Measurements from ENCODE around the gene ZNF385B. TPM values are rescaled to one million over a fixed set of nuclear protein-coding genes. Genes with fewer than 3 reads are reported as not detected.

The ZNF385B gene
- total and polyA plus RNA-seq, 10 of the 15 experiments (the other 5 are each of a cell fraction or from before 2014, with no cell fraction given): not detected

- no peaks in the 10 kb centered on the region for H3K9me3 ChIP-seq (replicated peaks; ENCODE audit: control insufficient read depth, insufficient read depth, low read length)
- RAD21 ChIA-PET (ENCODE audit: unreplicated experiment): no interaction called here
Observed at GRCh38 chr2:179424571-179424970, 436.8 kb downstream of the ZNF385B start.

GRCh38 chr2:179422037-179422643 is 439.3 kb downstream of the ZNF385B start:
- Histone ChIP-seq H2AFZ (ENCODE audit: control insufficient read depth, low read depth, low read length) (no peak overlapping the region), H3K79me2 (ENCODE audit: control insufficient read depth, insufficient read depth, low read length) (no peaks in the 10 kb centered on the region), H3K36me3 (ENCODE audit: control insufficient read depth in 2 of 2, insufficient read depth in 2 of 2, low read length in 1 of 2) (no peaks in the 10 kb centered on the region), H3K4me1 (ENCODE audit: control insufficient read depth, insufficient read depth, low read length) (no peaks in the 10 kb centered on the region), H3K27ac (ENCODE audit: control insufficient read depth, insufficient read depth) (no peak overlapping the region), H3K27me3 (replicated peaks in 1 of 2; ENCODE audit: control insufficient read depth in 2 of 2, insufficient read depth in 2 of 2, low read length in 1 of 2) (no peaks in the 10 kb centered on the region; a peak in 1 of 4 replicates), H3K4me3 (no peak overlapping the region), H4K20me1 (ENCODE audit: control insufficient read depth, insufficient read depth) (no peaks in the 10 kb centered on the region), H3K4me2 (ENCODE audit: control insufficient read depth, insufficient read depth) (no peak overlapping the region), H3K9me3 (replicated peaks; ENCODE audit: control insufficient read depth, insufficient read depth, low read length) (no peaks in the 10 kb centered on the region), H3K9ac (ENCODE audit: control insufficient read depth, insufficient read depth, low read length) (no peak overlapping the region)
- FAIRE-seq (peak; percentile 44), DNase-seq (ENCODE audit: low read depth, low spot score) (no peak), ATAC-seq (peak; percentile 89)
- POLR2A ChIA-PET: no interaction called here
- CTCF ChIA-PET: interaction anchor here (0.7 to 5.8 kb wide), 15 partner anchors 10 to 356 kb away, joined by 3 to 34 read pairs (median 3); no protein-coding TSS in a partner anchor
- 1% methylated on average over 5 of the region's 5 CpGs for WGBS (ENCODE audit: insufficient coverage, insufficient replicate concordance, low lambda C conversion rate, missing lambda C conversion rate)
- in situ Hi-C loops (cut with MboI): loop anchor here (10.0 kb wide), 1 partner anchor 197 kb away; no protein-coding TSS in a partner anchor
- RAD21 ChIA-PET (ENCODE audit: unreplicated experiment): interaction anchor here (1.0 to 1.6 kb wide), 5 partner anchors 10 to 19 kb away, joined by 3 to 5 read pairs (median 3); no protein-coding TSS in a partner anchor
- no TSS peak for BruUV-seq (replicated peaks)
- intact Hi-C loops (cut with micrococcal nuclease; ENCODE audit: unreplicated experiment): loop anchor here (1.0 kb wide), 1 partner anchor 328 kb away; no protein-coding TSS in a partner anchor
- SMC1A ChIA-PET (ENCODE audit: uncharacterized antibody, unreplicated experiment): interaction anchor here (0.6 to 2.4 kb wide), 15 partner anchors 11 to 661 kb away, joined by 3 to 16 read pairs (median 3); no protein-coding TSS in a partner anchor
- TF ChIP-seq DPF2 (IDR thresholded peaks at IDR 0.05): no peak
- TF ChIP-seq JUNB (IDR thresholded peaks at IDR 0.05): no peak
- no peak for TF ChIP-seq POLR2AphosphoS2 (IDR thresholded peaks at IDR 0.05; ENCODE audit: low read depth, low read length)
- TF ChIP-seq YBX1 (IDR thresholded peaks at IDR 0.05): no peak
- TF ChIP-seq BMI1 (IDR thresholded peaks at IDR 0.05; ENCODE audit: borderline replicate concordance): no peak
- no peak for TF ChIP-seq HDAC2 (IDR thresholded peaks at IDR 0.05)
- TF ChIP-seq KAT2A (conservative IDR thresholded peaks at IDR 0.05; ENCODE audit: control insufficient read depth, low read depth, low read length): no peak
- TF ChIP-seq SMC3 (IDR thresholded peaks at IDR 0.05; ENCODE audit: borderline replicate concordance, low read length): peak; percentile 71
- no peak for TF ChIP-seq MAX (IDR thresholded peaks at IDR 0.05; ENCODE audit: low read depth, low read length)
- TF ChIP-seq NR2C2 (IDR thresholded peaks at IDR 0.05; ENCODE audit: borderline replicate concordance, control insufficient read depth, insufficient read length, low read depth): no peak
- 0 out of 2 replicates have a peak, but pooled peaks have one; percentile 26 for TF ChIP-seq YY1 (IDR thresholded peaks at IDR 0.05; ENCODE audit: low read depth, low read length)

More at GRCh38 chr2:179424571-179424970, 436.8 kb downstream of the ZNF385B start:
- Histone ChIP-seq H4K20me1 (ENCODE audit: control insufficient read depth, insufficient read depth) (no peaks in the 10 kb centered on the region), H2AFZ (ENCODE audit: control insufficient read depth, low read depth, low read length) (no peak overlapping the region), H3K27me3 (replicated peaks in 1 of 2; ENCODE audit: control insufficient read depth in 2 of 2, insufficient read depth in 2 of 2, low read length in 1 of 2) (peaks cover 0 to 1% of the 10 kb centered on the region in 2 experiments; a peak in 2 of 4 replicates), H3K9ac (ENCODE audit: control insufficient read depth, insufficient read depth, low read length) (no peak overlapping the region), H3K4me1 (ENCODE audit: control insufficient read depth, insufficient read depth, low read length) (no peaks in the 10 kb centered on the region), H3K36me3 (ENCODE audit: control insufficient read depth in 2 of 2, insufficient read depth in 2 of 2, low read length in 1 of 2) (no peaks in the 10 kb centered on the region), H3K79me2 (ENCODE audit: control insufficient read depth, insufficient read depth, low read length) (no peaks in the 10 kb centered on the region), H3K4me2 (ENCODE audit: control insufficient read depth, insufficient read depth) (no peak overlapping the region), H3K4me3 (no peak overlapping the region), H3K27ac (ENCODE audit: control insufficient read depth, insufficient read depth) (no peak overlapping the region)
- ATAC-seq (no peak), DNase-seq (ENCODE audit: low read depth, low spot score) (no peak), FAIRE-seq (peak; percentile 52)
- in situ Hi-C loops (cut with MboI): loop anchor here (10.0 kb wide), 1 partner anchor 200 kb away; no protein-coding TSS in a partner anchor
- SMC1A ChIA-PET (ENCODE audit: uncharacterized antibody, unreplicated experiment): interaction anchor here (1.4 to 1.5 kb wide), 2 partner anchors 14 to 206 kb away, joined by 3 to 4 read pairs; no protein-coding TSS in a partner anchor
- BruUV-seq (replicated peaks): no TSS peak
- POLR2A ChIA-PET: no interaction called here
- WGBS (ENCODE audit: insufficient coverage, insufficient replicate concordance, low lambda C conversion rate, missing lambda C conversion rate): 4% methylated on average over 3 of the region's 3 CpGs
- TF ChIP-seq MEF2B (IDR thresholded peaks at IDR 0.05; ENCODE audit: partially characterized antibody, poor library complexity, severe bottlenecking) (no peak), NR2C1 (IDR thresholded peaks at IDR 0.05) (no peak), BACH1 (IDR thresholded peaks at IDR 0.05; ENCODE audit: borderline replicate concordance) (no peak), IKZF1 (conservative IDR thresholded peaks at IDR 0.05) (no peak), BHLHE40 (IDR thresholded peaks at IDR 0.05; ENCODE audit: borderline replicate concordance in 1 of 2, low read depth in 2 of 2, low read length in 1 of 2) (no peak), POLR2AphosphoS2 (IDR thresholded peaks at IDR 0.05; ENCODE audit: low read depth, low read length) (no peak), PAX8 (IDR thresholded peaks at IDR 0.05) (no peak), RCOR1 (conservative IDR thresholded peaks at IDR 0.05; ENCODE audit: low read depth, low read length) (no peak)
- CTCF ChIA-PET: interaction anchor here (0.8 to 5.8 kb wide), 2 partner anchors 15 to 18 kb away, joined by 3 to 34 read pairs; no protein-coding TSS in a partner anchor
- intact Hi-C loops (cut with micrococcal nuclease; ENCODE audit: unreplicated experiment): no loop called here
